IMR-90 (cell line): ENCODE results near the gene PROM2. TPM values are rescaled to one million over a fixed set of nuclear protein-coding genes. Genes with fewer than 3 reads are reported as not detected.

Experiments
- ATAC-seq: fragments of 200-7000 bp; cut with Tn5 transposase; 2 replicates; pipeline ENCODE4 v1.9.1; 2020; ENCODE audit warnings: low read depth, mild to moderate bottlenecking, moderate library complexity
- BruUV-seq: library from RNA; stranded (reverse); fragments of 400-500 nt; replicated peaks from 2 replicates; lab custom pipeline; 2021; lab: Mats Ljungman, UMichigan
- CTCF ChIA-PET: fragments of 300-600 bp; formaldehyde crosslinking; extraction: SDS; loops from one replicate; lab custom pipeline; 2021; ENCODE audit warnings: antibody characterized with exemption; lab: Yijun Ruan, JAX
- POLR2A ChIA-PET: fragments of 300-600 bp; sonication (Branson Sonifier 250); formaldehyde crosslinking; loops from one replicate; lab custom pipeline; 2022; ENCODE audit warnings: antibody characterized with exemption; ENCODE audit not compliant: unreplicated experiment; lab: Charles Lee
- DNase-seq: peaks from one replicate; pipeline ENCODE4 v3.0.0; 2013
- H2AFZ ChIP-seq: replicated peaks from 2 replicates; pipeline ENCODE3; 2013; ENCODE audit warnings: low read length, mild to moderate bottlenecking; ENCODE audit not compliant: poor library complexity
- H2AK5ac ChIP-seq: 2 replicates; pipeline ENCODE4 v1.6.1; 2013; ENCODE audit warnings: low read depth, low read length, inconsistent platforms
- H2AK9ac ChIP-seq: replicated peaks from 2 replicates; pipeline ENCODE3; 2013; ENCODE audit warnings: mild to moderate bottlenecking, low read depth, low read length, moderate library complexity; ENCODE audit not compliant: poor library complexity
- H2BK120ac ChIP-seq: 2 replicates; pipeline ENCODE4 v1.6.1; 2013; ENCODE audit warnings: low read depth, low read length, inconsistent platforms
- H2BK15ac ChIP-seq: 3 replicates; pipeline ENCODE4 v1.6.1; 2013; ENCODE audit warnings: low read depth, low read length, inconsistent platforms
- H2BK20ac ChIP-seq: 2 replicates; pipeline ENCODE4 v1.6.1; 2013; ENCODE audit warnings: low read depth, mild to moderate bottlenecking, inconsistent platforms, low read length, moderate library complexity
- H2BK5ac ChIP-seq: 2 replicates; pipeline ENCODE4 v1.6.1; 2013; ENCODE audit warnings: mild to moderate bottlenecking, low read depth, low read length, inconsistent platforms; ENCODE audit not compliant: poor library complexity, severe bottlenecking
- H3K14ac ChIP-seq: replicated peaks from 2 replicates; pipeline ENCODE4 v1.6.1; 2013; ENCODE audit warnings: low read depth, low read length, inconsistent platforms
- H3K18ac ChIP-seq: 2 replicates; pipeline ENCODE4 v1.6.1; 2013; ENCODE audit warnings: low read depth, low read length, control low read depth
- H3K23ac ChIP-seq: 2 replicates; pipeline ENCODE4 v1.6.1; 2013; ENCODE audit warnings: low read depth, low read length, inconsistent platforms
- H3K27ac ChIP-seq: 2 replicates; pipeline ENCODE4 v1.5.1; 2013; ENCODE audit warnings: mild to moderate bottlenecking, control low read depth, low read length; ENCODE audit not compliant: insufficient read depth
- H3K27me3 ChIP-seq: 2 replicates; pipeline ENCODE4 v1.6.1; 2013; ENCODE audit warnings: low read length; ENCODE audit not compliant: control insufficient read depth, insufficient read depth
- H3K36me3 ChIP-seq: 2 replicates; pipeline ENCODE4 v1.6.1; 2013; ENCODE audit warnings: low read length, mixed read lengths; ENCODE audit not compliant: control insufficient read depth, insufficient read depth
- H3K4ac ChIP-seq: 2 replicates; pipeline ENCODE4 v1.6.1; 2013; ENCODE audit warnings: low read depth, low read length, inconsistent platforms
- H3K4me1 ChIP-seq: 2 replicates; pipeline ENCODE4 v1.6.1; 2013; ENCODE audit warnings: low read length, mixed read lengths; ENCODE audit not compliant: control insufficient read depth, insufficient read depth
- H3K4me2 ChIP-seq: 2 replicates; pipeline ENCODE4 v1.6.1; 2013; ENCODE audit warnings: low read depth, mild to moderate bottlenecking, control low read depth, low read length, moderate library complexity
- H3K4me3 ChIP-seq: 2 replicates; pipeline ENCODE4 v1.5.1; 2013; ENCODE audit warnings: low read depth, mild to moderate bottlenecking, control low read depth, low read length, moderate library complexity; ENCODE audit not compliant: insufficient read depth
- H3K56ac ChIP-seq: 2 replicates; pipeline ENCODE4 v1.6.1; 2013; ENCODE audit warnings: low read length, inconsistent platforms; ENCODE audit not compliant: insufficient read depth; ENCODE audit errors: extremely low read depth
- H3K79me1 ChIP-seq, 2 experiments: 2 replicates each; pipeline ENCODE4 v1.6.1; 2013; ENCODE audit warnings: low read length in 2 of 2, inconsistent platforms in 1 of 2, low read depth in 1 of 2
- H3K9ac ChIP-seq: 2 replicates; pipeline ENCODE4 v1.6.1; 2013; ENCODE audit warnings: low read depth, low read length, control low read depth
- H3K9me1 ChIP-seq: 2 replicates; pipeline ENCODE4 v1.6.1; 2013; ENCODE audit warnings: low read length, inconsistent platforms; ENCODE audit not compliant: insufficient read depth
- H3K9me3 ChIP-seq: 2 replicates; pipeline ENCODE4 v1.6.1; 2013; ENCODE audit warnings: low read length; ENCODE audit not compliant: control insufficient read depth, insufficient read depth
- H4K20me1 ChIP-seq: 2 replicates; pipeline ENCODE4 v1.6.1; 2013; ENCODE audit warnings: low read length, inconsistent platforms; ENCODE audit not compliant: insufficient read depth
- H4K5ac ChIP-seq: 2 replicates; pipeline ENCODE4 v1.6.1; 2013; ENCODE audit warnings: mild to moderate bottlenecking, low read depth, low read length, control low read depth
- H4K8ac ChIP-seq, 2 experiments: 2 replicates each; pipeline ENCODE4 v1.6.1; 2013; ENCODE audit warnings: low read depth in 2 of 2, low read length in 2 of 2, control low read depth in 1 of 2, inconsistent platforms in 1 of 2
- H4K91ac ChIP-seq: 2 replicates; pipeline ENCODE4 v1.6.1; 2013; ENCODE audit warnings: low read depth, low read length, inconsistent platforms; ENCODE audit not compliant: insufficient read depth
- BHLHE40 ChIP-seq: fragments of 150-350 bp; IDR thresholded peaks from 2 replicates; pipeline ENCODE4 v1.6.1; 2016; ENCODE audit warnings: mild to moderate bottlenecking, low read depth, low read length
- CEBPB ChIP-seq: IDR thresholded peaks from 2 replicates; pipeline ENCODE4 v1.6.1; 2012; ENCODE audit warnings: low read depth, low read length, improper control_type of control experiment
- CHD1 ChIP-seq: IDR thresholded peaks from 2 replicates; pipeline ENCODE4 v1.6.1; 2012; ENCODE audit warnings: low read depth, low read length, improper control_type of control experiment
- FOS ChIP-seq: fragments of 150-350 bp; IDR thresholded peaks from 2 replicates; pipeline ENCODE4 v1.6.1; 2016; ENCODE audit warnings: low read depth, low read length
- MAFK ChIP-seq: IDR thresholded peaks from 2 replicates; pipeline ENCODE4 v1.6.1; 2012; ENCODE audit warnings: low read depth, low read length, improper control_type of control experiment
- MAZ ChIP-seq: IDR thresholded peaks from 2 replicates; pipeline ENCODE4 v1.6.1; 2012; ENCODE audit warnings: low read depth, mild to moderate bottlenecking, low read length, improper control_type of control experiment, moderate library complexity, borderline replicate concordance
- MXI1 ChIP-seq: IDR thresholded peaks from 2 replicates; pipeline ENCODE4 v1.6.1; 2012; ENCODE audit warnings: low read depth, mild to moderate bottlenecking, low read length, moderate library complexity, borderline replicate concordance
- NFE2L2 ChIP-seq: fragments of 150-350 bp; IDR thresholded peaks from 2 replicates; pipeline ENCODE4 v1.6.1; 2016; ENCODE audit warnings: low read depth, mild to moderate bottlenecking, low read length
- POLR2A ChIP-seq: IDR thresholded peaks from 2 replicates; pipeline ENCODE4 v1.6.1; 2012; ENCODE audit warnings: mild to moderate bottlenecking, low read depth, low read length
- RAD21 ChIP-seq: IDR thresholded peaks from 2 replicates; pipeline ENCODE4 v1.6.1; 2012; ENCODE audit warnings: low read length, improper control_type of control experiment
- RCOR1 ChIP-seq: IDR thresholded peaks from 2 replicates; pipeline ENCODE4 v1.6.1; 2012; ENCODE audit warnings: mild to moderate bottlenecking, low read length, improper control_type of control experiment; ENCODE audit not compliant: insufficient replicate concordance
- RFX5 ChIP-seq: IDR thresholded peaks from 2 replicates; pipeline ENCODE4 v1.8.0; 2012; ENCODE audit warnings: low read depth, mild to moderate bottlenecking, low read length, moderate library complexity
- SMC3 ChIP-seq: fragments of 150-350 bp; IDR thresholded peaks from 2 replicates; pipeline ENCODE4 v1.6.1; 2016; ENCODE audit warnings: low read depth, mild to moderate bottlenecking, antibody characterized with exemption, low read length, moderate library complexity
- WGBS, 2 experiments: methylation state at CpG; one replicate each; pipeline versions ENCODE4 v1.1.5 to v1.1.7; 2013; ENCODE audit warnings: missing lambda C conversion rate in 2 of 2; ENCODE audit not compliant: insufficient read length in 1 of 2; ENCODE audit errors: extremely low coverage in 2 of 2; 5-methylcytosine and 5-hydroxymethylcytosine counted together
- dilution Hi-C: fragments of 300-500 bp; cut with HindIII; formaldehyde crosslinking; loops from one replicate; pipeline ENCODE4 v1.14.3; 2018; ENCODE audit warnings: low sequenced_read_pairs; ENCODE audit not compliant: unreplicated experiment
- in situ Hi-C: fragments of 300-500 bp; cut with MboI; formaldehyde crosslinking; loops from 3 replicates; pipeline ENCODE4 v1.14.3; 2019; ENCODE audit warnings: low sequenced_read_pairs, inconsistent platforms, mixed read lengths
- intact Hi-C: fragments of 100-400 bp; cut with micrococcal nuclease; formaldehyde crosslinking; loops from 2 replicates; pipeline ENCODE4 v1.10.0; 2022
- polyA plus RNA-seq, 3 experiments: library from polyadenylated mRNA; depleted of rRNA; stranded (reverse); fragments of >200 nt; gene quantifications; 2 replicates each; pipeline ENCODE4 v1.2.3, GENCODE V29; 2012; ENCODE audit warnings: low replicate concordance in 1 of 3
- total RNA-seq: library from RNA; depleted of rRNA; stranded (reverse); fragments of >200 nt; gene quantifications from 2 replicates; pipeline ENCODE4 v1.2.3, GENCODE V29; 2012
- TF ChIP-seq, protein P1 (sequence below): fragments of 150-350 bp; IDR thresholded peaks from 2 replicates; pipeline ENCODE4 v1.6.1; 2016; ENCODE audit warnings: low read depth, mild to moderate bottlenecking, low read length, moderate library complexity, borderline replicate concordance
- TF ChIP-seq, protein P2 (sequence below): conservative IDR thresholded peaks from 2 replicates; pipeline ENCODE4 v1.5.1; 2012; ENCODE audit warnings: mild to moderate bottlenecking, low read depth, low read length, improper control_type of control experiment
- TF ChIP-seq, protein P3 (sequence below): fragments of 150-350 bp; IDR thresholded peaks from 2 replicates; pipeline ENCODE4 v1.6.1; 2017; ENCODE audit warnings: mild to moderate bottlenecking, antibody characterized with exemption, low read length, low read depth

The PROM2 gene
- total and polyA plus RNA-seq, 2 of the 4 experiments (the other 2 are of a cell fraction) = 0.26 TPM; not detected in 1

DNA sequence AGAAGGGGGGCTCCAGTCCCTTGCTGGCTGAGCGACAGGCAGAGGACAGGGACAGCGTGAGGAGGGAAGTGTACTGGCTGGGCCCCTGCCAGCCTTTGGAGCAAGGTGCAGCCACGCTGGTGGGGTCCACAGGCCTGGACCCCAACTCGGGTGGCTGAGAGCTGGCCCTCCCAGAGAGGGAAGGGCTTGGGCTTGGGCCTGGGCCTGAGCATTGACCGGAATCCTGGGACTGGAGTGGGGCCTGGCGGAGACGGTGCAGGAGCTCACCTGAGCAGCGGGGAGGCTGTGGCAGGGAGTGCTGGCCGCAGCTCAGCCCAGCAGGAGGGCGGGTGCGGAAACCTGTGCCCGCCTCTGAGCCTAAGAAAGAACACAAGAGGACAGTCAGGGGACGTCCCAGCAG lies 50.8 kb downstream of the PROM2 start:
- Histone ChIP-seq H3K56ac (no peak overlapping the region), H2AK9ac (no peak overlapping the region), H2BK120ac (no peak overlapping the region), H2BK5ac (no peak overlapping the region), H3K27me3 (peaks cover under 1% of the 10 kb centered on the region; the same call in 1 of the 2 replicates), H4K5ac (no peak overlapping the region), H3K36me3 (no peaks in the 10 kb centered on the region), H4K20me1 (no peaks in the 10 kb centered on the region), H2AFZ (no peak overlapping the region), H4K8ac (no peak overlapping the region), H3K4me1 (peaks cover 3% of the 10 kb centered on the region; the same call in 1 of the 2 replicates), H2BK20ac (no peak overlapping the region), H2BK15ac (no peak overlapping the region), H3K18ac (no peak overlapping the region), H3K14ac (no peak overlapping the region), H3K27ac (no peak overlapping the region), H3K9ac (no peak overlapping the region), H2AK5ac (no peak overlapping the region), H3K9me1 (no peaks in the 10 kb centered on the region), H3K4me2 (no peak overlapping the region), H3K79me1 (no peaks in the 10 kb centered on the region), H3K9me3 (no peaks in the 10 kb centered on the region), H3K4me3 (no peak overlapping the region), H3K23ac (no peak overlapping the region), H4K91ac (no peak overlapping the region), H3K4ac (no peak overlapping the region)
- intact Hi-C loops = no loop called here
- DNase-seq (no peak), ATAC-seq (no peak)
- BruUV-seq = no TSS peak
- TF ChIP-seq, protein P1, sequence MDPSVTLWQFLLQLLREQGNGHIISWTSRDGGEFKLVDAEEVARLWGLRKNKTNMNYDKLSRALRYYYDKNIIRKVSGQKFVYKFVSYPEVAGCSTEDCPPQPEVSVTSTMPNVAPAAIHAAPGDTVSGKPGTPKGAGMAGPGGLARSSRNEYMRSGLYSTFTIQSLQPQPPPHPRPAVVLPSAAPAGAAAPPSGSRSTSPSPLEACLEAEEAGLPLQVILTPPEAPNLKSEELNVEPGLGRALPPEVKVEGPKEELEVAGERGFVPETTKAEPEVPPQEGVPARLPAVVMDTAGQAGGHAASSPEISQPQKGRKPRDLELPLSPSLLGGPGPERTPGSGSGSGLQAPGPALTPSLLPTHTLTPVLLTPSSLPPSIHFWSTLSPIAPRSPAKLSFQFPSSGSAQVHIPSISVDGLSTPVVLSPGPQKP = no peak
- TF ChIP-seq RCOR1 = no peak
- no peak for TF ChIP-seq FOS
- TF ChIP-seq, protein P2, sequence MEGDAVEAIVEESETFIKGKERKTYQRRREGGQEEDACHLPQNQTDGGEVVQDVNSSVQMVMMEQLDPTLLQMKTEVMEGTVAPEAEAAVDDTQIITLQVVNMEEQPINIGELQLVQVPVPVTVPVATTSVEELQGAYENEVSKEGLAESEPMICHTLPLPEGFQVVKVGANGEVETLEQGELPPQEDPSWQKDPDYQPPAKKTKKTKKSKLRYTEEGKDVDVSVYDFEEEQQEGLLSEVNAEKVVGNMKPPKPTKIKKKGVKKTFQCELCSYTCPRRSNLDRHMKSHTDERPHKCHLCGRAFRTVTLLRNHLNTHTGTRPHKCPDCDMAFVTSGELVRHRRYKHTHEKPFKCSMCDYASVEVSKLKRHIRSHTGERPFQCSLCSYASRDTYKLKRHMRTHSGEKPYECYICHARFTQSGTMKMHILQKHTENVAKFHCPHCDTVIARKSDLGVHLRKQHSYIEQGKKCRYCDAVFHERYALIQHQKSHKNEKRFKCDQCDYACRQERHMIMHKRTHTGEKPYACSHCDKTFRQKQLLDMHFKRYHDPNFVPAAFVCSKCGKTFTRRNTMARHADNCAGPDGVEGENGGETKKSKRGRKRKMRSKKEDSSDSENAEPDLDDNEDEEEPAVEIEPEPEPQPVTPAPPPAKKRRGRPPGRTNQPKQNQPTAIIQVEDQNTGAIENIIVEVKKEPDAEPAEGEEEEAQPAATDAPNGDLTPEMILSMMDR = no peak
- no peak for TF ChIP-seq NFE2L2
- no peak for TF ChIP-seq MAFK
- no peak for TF ChIP-seq CEBPB
- TF ChIP-seq RFX5 = no peak
- no peak for TF ChIP-seq POLR2A
- no peak for TF ChIP-seq BHLHE40
- no peak for TF ChIP-seq MXI1
- TF ChIP-seq CHD1 = no peak
- TF ChIP-seq, protein P3, sequence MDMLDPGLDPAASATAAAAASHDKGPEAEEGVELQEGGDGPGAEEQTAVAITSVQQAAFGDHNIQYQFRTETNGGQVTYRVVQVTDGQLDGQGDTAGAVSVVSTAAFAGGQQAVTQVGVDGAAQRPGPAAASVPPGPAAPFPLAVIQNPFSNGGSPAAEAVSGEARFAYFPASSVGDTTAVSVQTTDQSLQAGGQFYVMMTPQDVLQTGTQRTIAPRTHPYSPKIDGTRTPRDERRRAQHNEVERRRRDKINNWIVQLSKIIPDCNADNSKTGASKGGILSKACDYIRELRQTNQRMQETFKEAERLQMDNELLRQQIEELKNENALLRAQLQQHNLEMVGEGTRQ = no peak
- TF ChIP-seq SMC3 = no peak
- no peak for TF ChIP-seq RAD21
- no peak for TF ChIP-seq MAZ
- ChIA-PET POLR2A (no interaction called here), CTCF (no interaction called here)
- in situ Hi-C loops = no loop called here
- dilution Hi-C loops = no loop called here
- WGBS, 2 experiments = 80% methylated on average over 3 of the region's 13 CpGs; no CpG with 5 or more reads in 1 of the 2 experiments
